Stimulated activated memory B cell treated with anti-CD40 and anti-IgM and Interleukin-4, amounts not matched to agents 10 μg/mL and 1 μg/mL and 100 μg/mL, for 72 hours (primary cell): Measurements from ENCODE around the gene DHRSX.
"Not testable (repeated sequence)": the region's sequence is repeated elsewhere in the genome, so short reads cannot be mapped to it uniquely, and the experiment has no call there.

Experiments used
- ATAC-seq: fragments of 150-1000 bp; cut with Tn5 transposase; 2 replicates; pipeline ENCODE4 v1.10.0; 2021
- H3K27ac Mint-ChIP-seq: one replicate; pipeline ENCODE4 v1.8.0; 2022; ENCODE audit warnings: mild to moderate bottlenecking, mixed read lengths
- H3K27me3 Mint-ChIP-seq: one replicate; pipeline ENCODE4 v1.8.0; 2022; ENCODE audit warnings: mixed read lengths
- H3K36me3 Mint-ChIP-seq: one replicate; pipeline ENCODE4 v1.8.0; 2022; ENCODE audit warnings: mixed read lengths
- H3K4me1 Mint-ChIP-seq: one replicate; pipeline ENCODE4 v1.8.0; 2022; ENCODE audit warnings: mixed read lengths
- H3K4me3 Mint-ChIP-seq: one replicate; pipeline ENCODE4 v1.8.0; 2022; ENCODE audit warnings: mild to moderate bottlenecking, moderate library complexity, mixed read lengths
- H3K9me3 Mint-ChIP-seq: one replicate; pipeline ENCODE4 v1.8.0; 2022; ENCODE audit warnings: mixed read lengths

The DHRSX gene

DNA sequence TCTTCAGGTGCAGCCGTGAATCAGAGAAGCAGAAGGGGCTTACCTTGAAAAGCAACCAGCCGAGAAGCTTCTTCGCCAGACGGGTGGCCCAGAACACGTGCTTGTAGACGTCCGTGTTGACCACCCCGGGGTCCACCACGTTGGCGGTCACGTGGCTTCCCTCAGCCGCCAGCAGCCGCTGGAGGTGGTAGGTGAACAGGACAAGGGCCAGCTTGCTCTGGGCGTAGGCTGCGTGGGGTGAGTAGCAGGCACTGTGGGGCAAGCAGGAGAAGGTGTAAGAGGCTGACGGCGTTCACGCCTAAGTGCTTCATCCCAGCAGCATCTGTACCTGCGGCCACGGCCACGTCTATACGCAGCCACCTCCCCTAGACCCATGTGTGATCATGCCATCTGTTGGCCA lies 257.8 kb downstream of the DHRSX start:
- Mint-ChIP-seq H3K27me3 (no peaks in the 10 kb centered on the region), H3K4me3 (no peak overlapping the region), H3K27ac (no peak overlapping the region), H3K36me3 (peaks cover 34% of the 10 kb centered on the region), H3K9me3 (no peaks in the 10 kb centered on the region), H3K4me1 (no peaks in the 10 kb centered on the region)
- ATAC-seq = no peak

DNA sequence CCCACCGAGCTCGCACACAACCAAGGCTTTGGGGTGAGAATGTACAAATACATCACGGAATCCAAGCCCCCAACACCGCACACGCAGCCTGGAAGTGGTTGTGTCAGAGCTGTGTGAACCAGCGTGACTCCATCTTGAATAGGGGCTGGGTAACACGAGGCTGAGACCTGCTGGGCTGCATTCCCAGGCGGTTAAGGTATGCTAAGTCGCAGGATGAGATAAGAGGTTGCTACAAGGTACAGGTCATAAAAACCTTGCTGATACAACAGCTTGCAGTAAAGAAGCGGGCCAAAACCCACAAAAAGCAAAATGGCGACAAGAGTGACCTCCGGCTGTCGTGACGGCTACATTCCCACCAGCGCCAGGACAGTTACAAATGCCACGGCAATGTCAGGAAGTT lies 258.4 kb downstream of the DHRSX start:
- Mint-ChIP-seq H3K27me3 (no peaks in the 10 kb centered on the region), H3K9me3 (no peaks in the 10 kb centered on the region), H3K36me3 (peaks cover 34% of the 10 kb centered on the region), H3K4me3 (no peak overlapping the region), H3K4me1 (no peaks in the 10 kb centered on the region), H3K27ac (no peak overlapping the region)
- no peak for ATAC-seq

DNA sequence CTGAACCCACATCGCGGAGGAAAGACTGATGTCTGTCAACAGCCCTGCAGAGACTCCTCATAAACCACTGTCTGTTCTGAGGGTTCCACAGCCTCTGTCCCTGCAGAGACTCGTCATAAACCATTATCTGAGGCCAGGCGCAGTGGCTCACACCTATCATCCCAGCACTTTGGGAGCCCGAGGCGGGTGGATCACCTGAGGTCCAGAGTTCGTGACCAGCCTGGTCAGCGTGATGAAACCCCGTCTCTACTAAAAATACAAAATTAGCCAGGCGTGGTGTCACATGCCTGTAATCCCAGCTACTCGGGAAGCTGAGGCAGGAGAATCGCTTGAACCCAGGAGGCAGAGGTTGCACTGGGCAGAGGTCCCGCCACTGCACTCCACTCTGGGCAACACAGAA lies 259.3 kb downstream of the DHRSX start:
- H3K4me1 Mint-ChIP-seq, H3K9me3 Mint-ChIP-seq, H3K4me3 Mint-ChIP-seq, ATAC-seq, H3K27me3 Mint-ChIP-seq: not testable (repeated sequence)
- Mint-ChIP-seq H3K36me3 (peaks cover 34% of the 10 kb centered on the region), H3K27ac (peak overlapping the region; percentile 49)

DNA sequence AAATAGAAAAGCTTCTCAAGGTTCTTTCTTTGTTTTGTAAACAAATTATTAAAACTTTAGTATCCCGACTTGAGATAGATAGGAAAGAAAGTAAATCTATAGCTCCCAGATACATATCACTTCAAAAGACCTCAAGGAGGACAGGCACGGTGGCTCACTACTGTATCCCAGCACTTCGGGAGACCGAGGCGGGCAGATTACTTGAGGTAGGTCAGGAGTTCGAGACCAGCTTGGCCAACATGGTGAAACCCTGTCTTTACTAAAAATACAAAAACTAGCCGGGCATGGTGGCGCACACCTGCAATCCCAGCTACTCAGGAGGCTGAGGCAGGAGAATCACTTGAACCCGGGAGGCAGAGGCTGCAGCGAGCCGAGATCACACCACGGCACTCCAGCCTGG lies 260.0 kb downstream of the DHRSX start:
- not testable (repeated sequence) for H3K9me3 Mint-ChIP-seq, H3K4me3 Mint-ChIP-seq, ATAC-seq, H3K27me3 Mint-ChIP-seq, H3K4me1 Mint-ChIP-seq, H3K27ac Mint-ChIP-seq
- peaks cover 34% of the 10 kb centered on the region for H3K36me3 Mint-ChIP-seq

DNA sequence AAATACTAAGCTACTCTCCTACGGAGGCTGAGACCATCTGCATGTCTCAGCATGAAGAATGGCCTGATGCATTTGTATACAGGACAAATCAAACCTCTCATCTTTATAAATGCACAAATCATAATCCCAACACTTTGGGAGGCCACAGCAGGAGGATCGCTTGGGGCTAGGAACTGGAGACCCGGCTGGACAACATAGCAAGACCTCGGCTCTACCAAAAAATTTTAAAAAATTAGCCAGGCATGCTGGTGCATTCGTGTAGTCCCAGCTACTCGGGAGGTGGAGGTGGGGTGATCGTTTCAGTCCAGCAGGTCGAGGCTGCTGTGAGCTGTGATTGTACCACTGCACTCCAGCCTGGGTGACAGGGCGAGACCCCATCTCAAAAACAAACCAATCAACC lies 262.8 kb downstream of the DHRSX start:
- Mint-ChIP-seq H3K9me3 (no peaks in the 10 kb centered on the region), H3K4me1 (peaks cover 15% of the 10 kb centered on the region), H3K4me3 (no peak overlapping the region), H3K27ac (no peak overlapping the region), H3K27me3 (no peaks in the 10 kb centered on the region), H3K36me3 (peaks cover 37% of the 10 kb centered on the region)
- ATAC-seq = no peak

DNA sequence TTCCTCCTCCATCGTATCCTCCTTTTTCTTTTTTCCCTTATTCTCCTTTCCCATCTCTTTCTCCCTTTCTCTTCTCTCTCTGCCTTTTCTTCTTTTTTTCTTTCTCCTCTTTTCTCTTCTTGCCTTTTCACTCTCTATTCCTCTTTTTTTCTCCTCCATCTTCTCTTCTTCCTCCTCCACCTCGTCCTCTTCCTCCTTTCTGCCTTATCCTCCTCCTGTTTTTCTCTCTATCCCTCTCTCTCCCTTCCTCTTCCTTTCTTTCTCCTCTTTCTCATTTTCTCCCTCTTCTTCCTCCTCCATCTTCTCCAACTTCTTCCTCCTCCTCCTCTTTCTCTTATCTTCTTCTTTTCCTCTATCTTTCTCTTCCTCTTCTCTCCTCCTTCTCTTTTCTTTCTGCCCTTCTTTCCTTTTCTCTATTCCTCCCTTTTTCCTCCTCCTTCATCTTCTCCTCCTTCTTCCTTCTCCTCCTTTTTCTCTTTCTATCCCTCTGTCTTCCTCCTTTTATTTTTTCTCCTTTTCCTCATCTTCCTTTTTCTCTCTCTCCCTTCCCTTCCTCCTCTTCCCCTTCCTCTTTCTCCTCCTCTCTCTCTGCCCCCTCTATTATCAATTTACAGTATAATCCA lies 269.1 kb downstream of the DHRSX start:
- peaks cover 41% of the 10 kb centered on the region for H3K4me1 Mint-ChIP-seq
- H3K36me3 Mint-ChIP-seq = peaks cover 44% of the 10 kb centered on the region
- peaks cover 16% of the 10 kb centered on the region for H3K9me3 Mint-ChIP-seq
- no peaks in the 10 kb centered on the region for H3K27me3 Mint-ChIP-seq
- H3K4me3 Mint-ChIP-seq = no peak overlapping the region
- no peak for ATAC-seq
- H3K27ac Mint-ChIP-seq = peak overlapping the region; percentile 71

DNA sequence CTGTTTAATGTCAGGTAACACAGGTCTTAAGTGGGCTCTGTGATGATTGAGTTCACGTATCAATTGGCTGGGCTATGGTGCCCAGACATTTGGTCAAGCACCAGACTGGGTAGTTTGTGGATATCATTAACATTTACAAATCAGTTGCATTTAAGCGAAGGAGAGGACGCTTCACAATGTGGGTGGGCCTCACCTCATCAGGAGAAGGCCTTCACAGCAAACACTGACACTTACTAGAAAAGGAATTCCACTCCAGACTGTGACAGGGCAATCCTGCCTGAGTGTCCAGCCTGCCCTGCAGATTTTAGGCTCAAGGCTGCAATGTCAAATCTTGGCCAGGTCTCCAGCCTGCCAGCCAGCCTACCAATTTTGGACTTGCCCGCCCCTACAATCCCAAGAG lies 270.3 kb downstream of the DHRSX start:
- H3K4me1 Mint-ChIP-seq = peaks cover 41% of the 10 kb centered on the region
- no peak overlapping the region for H3K27ac Mint-ChIP-seq
- peaks cover 48% of the 10 kb centered on the region for H3K36me3 Mint-ChIP-seq
- no peak for ATAC-seq
- H3K27me3 Mint-ChIP-seq = no peaks in the 10 kb centered on the region
- H3K4me3 Mint-ChIP-seq = no peak overlapping the region
- H3K9me3 Mint-ChIP-seq = peaks cover 16% of the 10 kb centered on the region

DNA sequence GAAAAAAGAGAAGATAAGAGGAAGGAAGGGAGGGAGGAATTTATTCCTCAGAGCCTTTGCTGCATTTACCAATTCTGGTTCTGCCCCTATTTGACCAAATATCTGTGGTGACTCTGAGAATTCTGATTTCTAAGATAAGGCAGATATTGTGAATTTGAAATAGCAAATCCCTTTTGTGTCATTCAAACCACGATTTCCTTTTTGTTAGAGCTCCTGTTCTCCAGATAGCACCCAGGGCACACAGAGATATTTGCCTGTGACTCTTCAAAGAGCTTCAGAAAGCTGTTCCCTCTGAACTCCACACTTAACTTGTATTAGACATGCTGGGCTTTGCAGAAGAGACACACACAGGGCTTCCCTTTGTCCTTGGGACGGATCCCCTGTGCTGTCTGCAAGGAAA lies 272.2 kb downstream of the DHRSX start:
- no peaks in the 10 kb centered on the region for H3K27me3 Mint-ChIP-seq
- peaks cover 31% of the 10 kb centered on the region for H3K4me1 Mint-ChIP-seq
- H3K9me3 Mint-ChIP-seq = peaks cover 24% of the 10 kb centered on the region
- no peak overlapping the region for H3K4me3 Mint-ChIP-seq
- H3K27ac Mint-ChIP-seq = no peak overlapping the region
- no peak for ATAC-seq
- H3K36me3 Mint-ChIP-seq = peaks cover 62% of the 10 kb centered on the region

DNA sequence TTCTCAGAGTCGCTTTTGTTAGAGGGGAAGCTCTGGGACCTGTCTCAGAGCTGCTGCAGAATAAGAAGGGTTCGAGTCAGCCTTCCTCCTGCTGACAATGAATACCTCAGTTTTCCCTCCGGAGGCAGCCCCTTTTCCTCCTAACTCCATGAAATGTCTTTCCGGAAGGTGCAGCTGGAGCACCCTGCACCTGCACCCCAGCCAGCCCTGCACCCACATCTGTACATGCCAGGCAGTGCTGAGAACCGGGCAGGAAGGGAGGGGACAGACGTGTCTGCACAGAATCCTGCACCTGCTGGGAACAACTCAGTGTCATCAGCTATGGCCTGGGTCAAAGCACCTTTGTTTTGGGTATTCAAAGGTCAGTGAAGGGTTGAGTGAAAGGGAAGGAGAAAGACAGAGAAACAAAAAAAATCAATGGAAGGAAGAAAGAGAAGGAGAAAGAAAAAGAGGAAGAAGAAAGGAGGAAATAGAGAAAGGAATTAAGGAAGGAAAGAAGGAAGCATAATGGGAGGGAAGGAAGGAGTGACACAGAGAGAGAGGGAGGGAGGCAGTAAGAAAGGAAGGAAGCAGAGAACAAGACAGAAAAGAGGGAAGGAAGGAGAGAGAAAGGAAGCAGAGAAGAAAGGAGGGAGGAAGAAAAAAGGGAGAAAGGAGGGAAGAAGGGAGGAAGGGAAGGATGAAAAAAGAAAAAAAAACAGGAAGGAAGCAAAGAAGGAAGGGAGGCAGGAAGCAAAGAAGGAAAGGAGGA lies 273.7 kb downstream of the DHRSX start:
- H3K4me1 Mint-ChIP-seq = peaks cover 18% of the 10 kb centered on the region
- no peak for ATAC-seq
- H3K9me3 Mint-ChIP-seq = peaks cover 28% of the 10 kb centered on the region
- peaks cover 73% of the 10 kb centered on the region for H3K36me3 Mint-ChIP-seq
- no peak overlapping the region for H3K4me3 Mint-ChIP-seq
- no peaks in the 10 kb centered on the region for H3K27me3 Mint-ChIP-seq
- peak overlapping the region; percentile 72 for H3K27ac Mint-ChIP-seq

DNA sequence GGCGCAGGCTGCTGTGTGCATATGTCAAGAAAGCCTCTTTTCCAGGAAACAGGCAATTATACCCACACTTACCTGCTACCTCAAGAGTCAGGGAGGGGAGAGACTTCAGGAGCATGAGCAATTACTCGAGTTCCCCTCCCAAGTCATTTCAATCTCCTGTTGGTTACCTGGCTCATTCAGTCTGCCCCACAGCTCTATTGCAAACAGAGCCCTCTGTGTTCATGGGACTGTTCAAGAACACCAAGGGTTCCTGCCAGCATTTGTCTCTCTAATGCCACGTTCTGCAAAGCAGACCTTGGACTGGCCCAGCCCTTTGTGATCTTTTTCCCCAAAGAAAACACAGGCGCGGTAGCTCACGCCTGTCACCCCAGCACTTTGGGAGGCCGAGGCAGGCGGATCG lies 274.6 kb downstream of the DHRSX start:
- Mint-ChIP-seq H3K9me3 (peaks cover 22% of the 10 kb centered on the region), H3K4me1 (peaks cover 9% of the 10 kb centered on the region), H3K27ac (no peak overlapping the region), H3K4me3 (no peak overlapping the region), H3K36me3 (peaks cover 73% of the 10 kb centered on the region), H3K27me3 (no peaks in the 10 kb centered on the region)
- ATAC-seq = no peak

DNA sequence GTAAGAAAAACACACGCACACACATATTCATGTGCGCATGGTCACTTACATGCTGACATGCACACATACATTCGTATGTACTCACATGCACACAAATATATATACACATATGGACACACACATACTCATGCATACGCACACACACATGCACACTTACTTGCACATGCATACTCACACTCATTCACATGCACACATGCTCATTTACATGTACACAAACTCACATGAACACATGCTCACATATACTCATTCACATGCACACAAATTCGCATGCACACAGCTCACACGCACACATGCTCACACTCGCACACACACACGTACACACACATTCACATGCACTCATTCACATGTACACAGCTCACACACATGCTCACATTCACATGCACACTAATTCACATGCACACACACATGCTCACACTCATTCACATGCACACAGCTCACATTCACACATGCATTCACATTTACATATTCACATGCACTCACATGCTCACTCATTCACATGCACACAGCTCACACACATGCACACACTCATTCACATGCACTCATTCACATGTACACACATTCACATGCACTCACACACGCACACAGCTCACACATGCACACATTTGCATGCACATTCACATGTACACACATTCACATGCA lies 276.1 kb downstream of the DHRSX start:
- Mint-ChIP-seq H3K27ac (no peak overlapping the region), H3K36me3 (peaks cover 75% of the 10 kb centered on the region), H3K4me3 (no peak overlapping the region), H3K9me3 (peaks cover 26% of the 10 kb centered on the region), H3K27me3 (no peaks in the 10 kb centered on the region), H3K4me1 (peaks cover 7% of the 10 kb centered on the region)
- ATAC-seq = no peak

DNA sequence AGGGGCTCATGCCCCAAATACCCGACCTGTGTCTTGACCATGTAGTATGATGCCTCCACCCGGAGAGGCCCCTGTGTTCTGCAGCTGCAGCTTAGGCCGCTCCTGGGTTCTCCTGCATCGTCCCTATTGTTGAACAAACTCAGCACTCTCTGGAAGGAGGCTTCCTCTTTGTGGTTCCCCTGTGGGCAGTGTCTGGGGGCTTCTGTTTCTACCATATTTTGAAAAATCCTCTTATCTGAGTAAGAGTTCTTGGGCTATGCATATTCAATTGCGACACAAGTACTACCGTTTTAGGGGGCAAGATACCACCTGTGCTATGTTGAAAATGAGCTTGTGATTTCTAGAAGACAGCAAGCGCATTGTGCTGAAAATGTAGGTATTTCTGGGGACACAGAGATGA lies 276.6 kb downstream of the DHRSX start:
- no peak for ATAC-seq
- no peak overlapping the region for H3K27ac Mint-ChIP-seq
- no peak overlapping the region for H3K4me3 Mint-ChIP-seq
- H3K4me1 Mint-ChIP-seq = peaks cover 7% of the 10 kb centered on the region
- peaks cover 27% of the 10 kb centered on the region for H3K9me3 Mint-ChIP-seq
- peaks cover 75% of the 10 kb centered on the region for H3K36me3 Mint-ChIP-seq
- no peaks in the 10 kb centered on the region for H3K27me3 Mint-ChIP-seq

DNA sequence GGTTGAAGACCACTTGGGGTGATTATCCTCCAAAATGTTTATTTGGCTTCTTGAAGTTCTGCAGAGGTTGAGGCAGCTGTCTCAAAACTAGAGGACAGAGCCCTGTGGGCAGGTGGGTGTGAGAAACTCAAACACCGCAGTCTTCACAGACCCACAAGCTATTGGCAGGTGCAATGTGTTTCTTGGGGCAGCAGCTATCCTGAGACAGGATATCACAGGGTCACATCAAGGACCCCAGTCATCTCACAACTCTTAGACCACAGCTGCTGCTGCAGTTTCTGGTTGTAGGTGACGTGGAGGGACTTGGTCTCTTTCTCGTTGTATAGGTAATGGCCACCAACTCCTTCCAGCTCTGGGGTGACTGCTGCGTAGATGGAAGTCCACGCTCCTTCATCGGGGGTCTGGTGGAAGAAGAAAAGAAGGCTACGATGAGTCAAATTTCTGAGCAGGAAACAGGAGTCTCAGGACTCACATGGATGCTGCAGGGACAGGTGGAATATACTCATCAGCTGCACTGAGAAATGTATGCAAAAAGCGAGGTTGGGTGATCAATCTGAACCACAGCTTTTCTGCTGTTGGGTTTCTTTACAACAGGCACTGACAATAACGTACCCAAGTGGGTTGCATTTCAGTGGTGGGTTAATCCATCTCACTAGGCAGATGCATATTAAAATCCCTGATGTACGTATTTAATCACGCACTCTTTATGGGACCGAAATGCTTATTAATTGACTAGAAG lies 279.8 kb downstream of the DHRSX start:
- H3K9me3 Mint-ChIP-seq = peaks cover 25% of the 10 kb centered on the region
- no peak overlapping the region for H3K27ac Mint-ChIP-seq

DNA sequence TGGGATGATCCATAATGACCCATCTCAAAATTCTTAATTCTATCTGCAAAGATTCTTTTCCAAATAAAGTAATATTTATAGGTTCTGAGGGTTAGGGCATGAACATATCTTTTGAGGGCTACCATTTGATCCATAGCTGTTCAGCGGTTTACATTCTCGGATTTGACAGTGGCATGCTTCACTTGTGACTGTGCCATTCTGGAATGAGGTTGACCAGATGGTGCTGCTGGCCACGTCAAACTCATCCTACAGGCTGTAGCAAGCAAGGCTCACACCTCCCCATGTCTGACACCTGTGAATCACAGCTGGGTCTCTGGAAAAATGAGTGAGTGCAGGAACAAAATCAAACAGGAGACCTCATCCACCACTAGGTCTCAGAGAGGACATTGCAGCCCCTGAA lies 280.5 kb downstream of the DHRSX start:
- peaks cover 70% of the 10 kb centered on the region for H3K36me3 Mint-ChIP-seq
- H3K4me1 Mint-ChIP-seq = no peaks in the 10 kb centered on the region
- no peak overlapping the region for H3K27ac Mint-ChIP-seq
- H3K4me3 Mint-ChIP-seq = no peak overlapping the region
- no peaks in the 10 kb centered on the region for H3K27me3 Mint-ChIP-seq
- ATAC-seq = no peak
- peaks cover 25% of the 10 kb centered on the region for H3K9me3 Mint-ChIP-seq

More for the DNA sequence above, 279.8 kb downstream of the DHRSX start:
- no peak for ATAC-seq
- peaks cover 75% of the 10 kb centered on the region for H3K36me3 Mint-ChIP-seq
- no peaks in the 10 kb centered on the region for H3K4me1 Mint-ChIP-seq
- H3K27me3 Mint-ChIP-seq = no peaks in the 10 kb centered on the region
- H3K4me3 Mint-ChIP-seq = no peak overlapping the region

DNA sequence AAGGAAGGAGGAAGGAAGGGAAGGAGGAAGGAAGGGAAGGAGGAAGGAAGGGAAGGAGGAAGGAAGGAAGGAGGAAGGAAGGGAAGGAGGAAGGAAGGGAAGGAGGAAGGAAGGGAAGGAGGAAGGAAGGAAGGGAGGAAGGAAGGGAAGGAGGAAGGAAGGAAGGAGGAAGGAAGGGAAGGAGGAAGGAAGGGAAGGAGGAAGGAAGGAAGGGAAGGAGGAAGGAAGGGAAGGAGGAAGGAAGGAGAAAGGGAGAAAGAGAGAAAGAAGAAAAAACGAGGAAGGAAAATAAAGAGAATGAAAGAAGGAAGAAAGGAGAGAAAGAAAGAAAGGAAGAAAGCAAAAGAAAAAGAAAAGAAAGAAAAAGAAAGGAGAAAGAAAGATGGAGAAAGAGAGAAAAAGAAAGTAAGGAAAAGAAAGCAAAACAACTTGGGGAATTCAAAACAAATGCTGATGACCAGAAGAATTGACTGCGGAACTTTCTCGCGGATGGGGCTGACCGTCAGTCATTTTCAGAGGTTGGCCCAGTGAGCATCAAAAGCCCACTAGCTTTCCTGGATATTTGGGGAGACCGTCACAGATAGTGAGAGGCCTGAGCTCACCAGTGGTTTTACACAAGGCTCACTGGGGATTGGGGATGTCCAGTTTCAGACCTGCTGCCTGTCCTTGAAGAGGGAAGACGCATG lies 286.5 kb downstream of the DHRSX start:
- ATAC-seq, H3K4me3 Mint-ChIP-seq, H3K27me3 Mint-ChIP-seq, H3K27ac Mint-ChIP-seq, H3K4me1 Mint-ChIP-seq: not testable (repeated sequence)
- H3K36me3 Mint-ChIP-seq = peaks cover 18% of the 10 kb centered on the region
- peaks cover 20% of the 10 kb centered on the region for H3K9me3 Mint-ChIP-seq
